GM21723 (cell line): ENCODE results near the gene TECPR2.

Source experiments
- ATAC-seq: cut with Tn5 transposase; IDR thresholded peaks from one replicate; pipeline ENCODE4 v1.9.1; 2021; ENCODE audit warnings: mild to moderate bottlenecking, moderate library complexity; ENCODE audit not compliant: unreplicated experiment

The TECPR2 gene

DNA sequence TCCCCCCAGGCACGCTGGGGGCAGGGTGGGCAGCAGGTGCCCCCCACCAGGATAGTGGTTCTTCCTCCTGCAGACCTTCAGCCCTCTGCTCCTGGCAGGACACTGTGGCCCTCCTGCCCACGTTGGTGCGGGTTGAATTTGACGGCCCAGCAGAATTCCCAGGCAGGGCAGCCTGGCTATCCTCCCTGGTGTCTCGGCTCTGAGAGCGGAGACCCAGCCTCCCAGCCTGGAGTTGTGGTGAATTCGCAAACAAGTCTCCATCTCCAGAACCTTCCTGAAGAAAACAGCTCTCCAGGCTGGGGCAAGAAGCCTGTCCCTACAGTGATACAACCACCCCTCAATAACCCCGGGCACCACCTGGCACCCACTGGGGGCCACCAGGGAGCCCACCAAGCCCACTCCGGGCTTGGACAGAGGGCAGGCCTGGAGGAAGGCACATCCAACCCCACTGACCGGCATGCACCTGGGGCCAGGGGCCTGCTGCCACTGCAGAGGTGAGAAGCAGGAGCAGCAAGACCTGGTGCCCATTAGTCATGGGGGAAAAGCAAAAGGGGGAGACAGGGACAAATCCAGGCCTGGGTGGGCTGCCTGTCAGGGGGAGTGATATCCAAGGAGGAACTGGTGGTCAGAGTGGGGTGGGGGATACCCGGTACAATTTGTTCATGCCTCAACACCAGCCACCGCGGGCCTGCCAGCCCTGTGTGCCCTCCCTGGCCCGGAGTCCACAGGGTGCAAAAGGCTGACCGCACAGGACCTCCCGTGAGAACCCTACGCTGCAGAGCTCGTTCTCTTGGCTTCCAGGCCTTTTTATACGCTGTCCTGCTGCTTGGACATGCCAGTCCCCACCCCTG, 143.3 kb downstream of the TECPR2 start:
- no peak for ATAC-seq

DNA sequence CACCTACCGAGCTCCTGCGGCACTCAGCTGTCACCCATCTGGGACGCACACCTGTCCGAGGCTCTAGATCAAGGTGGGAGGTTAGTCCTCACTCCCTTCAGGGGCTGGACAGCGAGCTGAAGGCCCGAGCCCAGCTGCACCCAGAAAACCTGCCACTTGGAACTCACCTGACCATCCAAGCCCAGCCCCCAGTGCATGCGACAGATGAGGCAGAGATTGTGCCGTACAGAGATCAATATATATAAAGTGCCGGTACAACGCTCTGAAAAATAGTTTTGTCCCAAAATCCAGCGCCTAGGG, 143.8 kb downstream of the TECPR2 start:
- ATAC-seq: no peak

DNA sequence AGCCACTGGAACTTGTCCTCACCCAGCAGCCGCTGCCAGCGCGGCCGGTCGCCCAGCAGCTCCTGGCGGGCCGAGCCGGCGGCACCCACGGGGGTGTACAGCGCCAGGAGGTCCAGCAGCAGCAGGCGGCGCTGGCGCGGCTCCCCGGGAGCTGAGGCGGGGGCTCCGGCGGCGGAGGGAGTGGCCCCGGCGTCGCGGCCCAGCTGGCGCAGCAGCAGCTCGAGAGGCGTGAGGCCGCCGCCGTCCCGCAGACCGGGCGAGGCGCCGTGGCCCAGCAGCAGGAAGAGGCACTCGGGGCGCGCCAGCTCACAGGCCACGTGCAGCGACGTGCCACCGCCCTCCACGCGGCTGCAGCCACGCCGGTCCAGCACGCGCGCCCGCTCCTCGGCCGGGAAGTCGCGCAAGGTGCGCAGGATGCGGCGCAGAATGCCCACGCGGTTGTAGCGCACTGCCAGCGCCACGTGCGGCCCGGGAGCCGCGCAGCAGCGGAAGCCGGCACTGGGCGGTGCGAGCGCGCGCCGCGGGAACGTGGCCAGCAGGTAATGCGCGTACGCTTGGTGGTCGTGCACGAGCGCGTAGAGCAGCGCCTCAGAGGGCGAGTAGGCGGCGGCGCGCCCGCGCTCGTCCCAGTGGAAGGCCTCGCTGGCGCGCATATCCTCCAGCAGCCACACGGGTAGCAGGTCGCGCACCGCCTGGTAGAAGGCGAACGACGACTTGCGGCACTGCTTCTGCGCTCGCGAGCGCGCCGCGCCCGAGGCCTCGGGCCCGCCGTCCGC, 144.5 kb downstream of the TECPR2 start:
- no peak for ATAC-seq

DNA sequence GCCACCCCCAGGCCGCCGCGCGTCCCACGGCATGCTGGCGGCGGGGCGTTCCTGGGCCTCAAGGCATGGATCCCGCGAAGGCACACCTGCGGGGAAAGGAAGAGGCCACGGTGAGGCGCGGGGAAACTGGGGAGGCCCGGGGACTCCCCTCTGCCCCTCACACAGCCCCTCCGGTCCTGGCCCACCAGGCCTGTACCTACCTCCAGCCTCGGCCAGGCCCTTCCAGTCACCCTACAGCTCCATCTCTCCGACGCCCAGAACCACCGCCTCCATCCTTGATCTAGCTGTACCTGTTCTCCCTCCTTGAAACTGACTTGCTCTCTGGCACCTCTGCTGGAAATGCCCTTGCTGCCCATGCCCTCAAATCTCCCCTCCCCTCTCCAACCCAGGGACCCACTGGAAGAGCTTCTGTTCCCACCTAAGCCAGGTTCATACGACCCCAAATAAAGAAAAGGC, 145.1 kb downstream of the TECPR2 start:
- no peak for ATAC-seq

DNA sequence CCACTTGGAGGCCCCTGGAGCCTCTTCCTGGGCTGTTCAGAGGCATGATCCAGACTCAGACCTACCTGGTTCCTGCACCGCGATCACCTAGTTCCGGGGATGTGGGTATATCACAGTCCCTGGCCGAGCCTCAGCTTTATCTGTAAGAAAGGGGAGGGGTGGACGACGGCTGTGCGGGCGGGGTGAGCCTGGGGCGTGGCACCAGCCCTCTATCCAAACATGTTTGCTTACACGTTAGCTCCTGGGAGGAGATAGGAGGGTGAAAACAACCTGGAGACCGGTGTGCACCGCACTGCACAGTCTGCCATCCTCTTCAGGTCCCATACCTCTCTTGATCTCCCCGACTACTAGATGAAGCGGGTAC, 145.7 kb downstream of the TECPR2 start:
- no peak for ATAC-seq

DNA sequence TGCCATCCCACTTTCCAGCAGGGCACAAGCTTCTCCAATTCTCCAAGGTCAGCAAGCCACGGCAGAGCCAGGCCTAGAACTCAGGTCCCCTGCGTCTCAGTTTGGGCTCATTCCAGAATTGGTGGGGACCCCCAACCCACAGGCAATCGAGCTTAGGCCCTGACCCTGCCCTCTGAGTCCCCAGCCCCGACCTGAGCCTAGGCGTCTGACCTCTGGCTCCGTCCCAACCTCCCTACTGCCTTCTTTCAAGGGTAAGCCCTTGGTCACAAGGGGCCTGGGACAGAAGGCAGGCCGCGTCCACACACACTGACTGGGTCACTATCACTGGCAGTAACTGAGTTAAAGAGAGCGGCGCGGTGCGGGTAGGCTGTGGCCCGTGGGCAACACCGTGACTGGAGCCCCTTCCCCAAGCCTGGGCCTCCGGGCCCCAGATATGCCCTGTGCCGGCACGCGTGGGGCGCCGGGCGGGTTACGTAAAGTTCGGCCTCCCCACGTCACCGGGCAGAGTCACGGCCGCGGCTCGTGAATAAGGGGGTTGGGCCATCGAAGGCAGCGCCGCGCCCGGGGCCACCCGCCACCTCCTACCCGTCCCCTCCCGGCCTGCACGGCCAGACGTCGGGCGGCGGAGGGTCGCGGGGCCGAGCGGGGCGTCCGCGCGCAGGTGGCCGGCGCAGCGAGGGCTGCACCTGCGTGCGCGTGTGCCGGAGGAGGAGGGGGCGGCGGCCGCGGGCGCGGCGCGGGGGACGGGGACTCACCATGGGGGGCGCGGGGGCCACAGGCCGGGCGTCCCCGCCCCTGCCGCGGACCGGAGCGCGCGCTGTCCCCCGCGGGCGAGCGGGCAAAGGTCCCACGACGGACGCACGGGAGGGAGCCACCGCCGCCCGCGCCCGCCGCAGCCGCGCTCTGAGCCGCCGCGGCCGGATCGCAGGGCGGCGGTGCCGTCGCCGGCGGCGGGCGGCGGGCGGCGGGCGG, 146.3 kb downstream of the TECPR2 start:
- peak; percentile 12 for ATAC-seq

DNA sequence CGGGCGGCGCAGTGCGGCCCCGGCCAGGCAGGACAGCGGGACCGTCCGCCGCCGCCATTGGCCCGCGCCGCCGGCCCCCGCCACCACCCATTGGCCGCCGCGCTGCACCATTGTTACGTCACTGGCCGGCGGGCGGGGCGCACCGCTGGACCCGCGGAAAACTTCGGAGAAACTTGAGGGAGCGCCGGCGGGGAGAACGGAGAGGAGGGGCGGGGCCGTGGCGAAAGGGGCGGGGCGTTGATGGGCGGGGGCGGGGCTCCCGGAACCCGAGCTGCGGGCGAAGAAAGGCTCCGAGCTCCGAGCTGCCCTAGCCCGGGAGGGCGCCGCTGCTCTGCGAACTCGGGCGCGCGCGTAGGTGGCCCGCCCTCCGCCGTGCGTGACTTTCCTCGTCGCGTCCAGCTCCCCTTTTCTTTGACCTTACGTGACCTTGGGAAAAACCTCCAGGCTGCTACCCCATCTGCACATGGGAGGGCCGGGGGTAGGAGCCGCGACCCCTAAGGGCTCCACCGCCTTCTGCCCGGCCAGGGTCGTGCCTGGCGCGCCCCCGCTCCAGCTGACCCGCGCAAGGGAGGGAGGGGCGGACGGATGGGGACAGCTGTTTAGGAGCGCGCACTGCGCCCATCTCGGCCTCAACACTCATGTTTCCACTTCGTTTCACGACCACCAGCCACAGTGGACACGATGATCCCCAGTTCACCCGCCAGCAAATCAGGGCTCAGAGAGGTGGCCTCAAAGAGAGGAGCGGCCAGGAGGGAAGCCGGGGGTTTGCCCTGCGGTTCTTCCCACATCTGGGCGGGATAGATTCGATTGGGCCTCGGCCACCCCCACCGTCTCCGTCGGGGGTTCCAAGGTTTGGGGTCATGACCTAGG, 147.2 kb downstream of the TECPR2 start, which contains the start of gene ANKRD9:
ANKRD9 (minus strand) TSS at position 31 of the 870 bp plus-strand sequence. CDS start 1,887 bp downstream, outside the sequence.
- peak; percentile 78 for ATAC-seq

DNA sequence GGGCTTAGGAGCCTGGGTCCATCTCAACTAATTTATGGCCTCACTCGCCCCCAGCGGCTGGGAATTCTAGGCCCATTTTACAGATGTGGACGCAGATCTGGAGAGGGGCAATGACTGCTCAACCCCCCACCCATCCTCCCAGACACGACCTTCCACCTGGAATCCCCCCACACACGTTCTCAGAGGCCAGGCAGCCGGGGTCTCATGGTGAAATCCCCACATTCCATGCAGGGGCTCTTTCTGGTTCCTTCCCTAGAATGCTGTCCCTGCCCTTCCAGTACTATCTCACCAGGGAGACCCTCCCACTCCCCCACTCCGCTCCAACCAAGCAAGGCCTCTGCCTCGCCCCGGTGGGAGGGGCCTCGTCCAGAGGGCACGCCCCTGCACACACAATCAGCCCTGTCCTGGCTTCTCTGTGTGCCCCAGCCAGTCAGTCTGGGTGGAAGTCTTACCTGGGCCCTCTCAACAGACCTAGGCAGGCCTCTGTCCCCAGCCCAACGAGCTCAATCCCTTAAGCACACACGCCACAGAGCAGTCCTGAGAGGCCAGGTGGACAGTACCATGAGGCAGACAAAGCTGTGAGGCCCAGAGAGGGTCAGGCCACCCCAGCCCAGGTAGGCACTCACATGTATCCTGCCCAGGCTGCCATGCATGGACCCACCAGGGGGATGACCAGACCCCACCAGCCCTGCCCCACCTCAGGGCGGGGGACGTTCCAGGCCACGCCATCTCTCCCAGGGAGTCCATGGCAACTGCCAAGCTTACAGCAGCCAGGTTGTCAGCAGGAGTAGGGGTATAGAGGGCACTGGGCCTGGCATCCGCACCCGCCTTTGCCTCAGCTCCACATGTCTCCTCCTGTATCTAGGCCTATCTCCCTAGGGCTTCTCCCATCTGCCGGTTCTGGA, 148.1 kb downstream of the TECPR2 start:
- ATAC-seq: no peak

DNA sequence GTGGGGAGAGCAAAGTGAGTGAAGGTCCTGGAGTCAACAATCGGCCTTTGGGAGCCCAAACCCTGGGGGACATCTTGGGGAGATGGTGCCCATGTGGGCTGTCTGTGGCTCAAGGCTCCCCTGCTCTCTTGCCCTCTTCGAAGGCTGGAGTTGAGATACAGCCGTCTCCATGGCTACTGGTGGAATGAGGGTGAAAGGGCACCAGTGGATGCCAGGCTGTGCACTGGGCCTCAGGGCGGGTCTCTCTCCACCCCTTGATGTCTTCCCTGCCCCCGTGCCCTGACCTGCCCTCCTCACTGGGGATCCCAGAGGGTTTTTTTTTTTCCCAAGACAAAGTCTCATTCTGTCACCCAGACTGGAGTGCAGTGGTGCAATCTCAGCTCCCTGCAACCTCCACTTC, 148.8 kb downstream of the TECPR2 start:
- no peak for ATAC-seq

DNA sequence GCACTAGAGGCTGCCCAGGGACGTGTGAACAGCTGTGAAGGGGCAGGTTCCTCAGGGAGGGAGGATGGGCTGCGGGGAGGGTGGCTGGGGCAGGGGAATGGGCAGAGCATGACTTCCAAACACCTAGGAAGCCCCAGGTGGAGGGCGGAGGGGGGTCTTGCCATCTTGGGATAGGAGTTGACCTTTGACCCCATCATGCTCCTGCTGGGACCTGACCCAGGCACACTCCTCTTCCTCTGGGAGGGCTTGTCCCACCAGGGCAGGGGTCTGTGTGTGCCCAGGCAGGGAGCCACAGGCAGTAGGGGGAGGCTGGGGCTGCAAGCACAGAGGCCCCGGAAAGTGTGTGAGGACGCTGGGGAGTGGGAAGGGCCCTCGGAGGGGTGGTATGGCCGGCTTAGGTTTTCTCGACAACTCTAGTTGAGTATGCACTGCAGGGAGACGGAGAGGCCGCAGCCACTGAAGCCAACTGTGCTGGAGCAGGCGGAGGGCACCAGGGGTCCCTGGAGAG, 150.1 kb downstream of the TECPR2 start:
- no peak for ATAC-seq

DNA sequence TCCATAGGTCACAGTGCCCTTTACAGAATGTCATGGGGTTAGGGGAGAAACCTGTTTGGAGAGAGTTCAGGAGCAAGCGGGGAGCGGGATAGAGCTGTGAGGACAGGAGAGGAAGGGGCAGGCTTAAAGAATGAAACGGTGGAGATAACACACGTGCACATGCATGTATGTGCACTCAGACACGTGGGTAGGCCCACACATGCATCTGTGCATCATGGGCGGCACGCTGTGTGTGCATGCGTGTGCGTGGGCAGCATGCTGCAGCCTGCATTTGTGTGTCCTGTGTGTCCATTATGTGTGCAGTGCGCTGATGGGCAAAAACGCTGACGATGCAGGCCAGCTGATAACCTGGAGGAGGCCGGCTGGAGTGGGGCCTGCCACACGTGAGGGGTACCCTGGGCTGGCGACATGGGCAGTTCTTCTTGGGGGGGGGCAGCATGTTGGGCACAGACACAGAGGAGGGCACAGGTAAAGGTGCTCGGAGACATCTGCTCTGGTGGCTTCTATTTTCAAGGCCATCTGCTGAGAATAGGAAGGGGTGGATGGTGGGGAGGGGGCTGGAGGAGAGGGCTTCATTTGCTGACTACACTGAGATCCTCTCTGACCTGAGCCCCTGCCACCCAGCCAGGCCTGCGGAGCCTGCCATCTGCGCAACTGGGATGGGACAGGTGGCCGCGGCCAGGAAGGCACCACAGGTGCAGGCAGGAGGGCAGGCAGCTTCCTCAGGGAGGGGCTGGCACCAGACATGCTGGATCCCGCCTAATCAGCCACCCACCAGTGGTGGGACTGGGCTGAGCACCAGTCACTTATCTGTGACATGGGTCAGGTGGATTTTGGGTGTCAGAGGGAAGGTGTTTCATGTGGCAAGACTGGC, 151.4 kb downstream of the TECPR2 start:
- ATAC-seq: no peak

DNA sequence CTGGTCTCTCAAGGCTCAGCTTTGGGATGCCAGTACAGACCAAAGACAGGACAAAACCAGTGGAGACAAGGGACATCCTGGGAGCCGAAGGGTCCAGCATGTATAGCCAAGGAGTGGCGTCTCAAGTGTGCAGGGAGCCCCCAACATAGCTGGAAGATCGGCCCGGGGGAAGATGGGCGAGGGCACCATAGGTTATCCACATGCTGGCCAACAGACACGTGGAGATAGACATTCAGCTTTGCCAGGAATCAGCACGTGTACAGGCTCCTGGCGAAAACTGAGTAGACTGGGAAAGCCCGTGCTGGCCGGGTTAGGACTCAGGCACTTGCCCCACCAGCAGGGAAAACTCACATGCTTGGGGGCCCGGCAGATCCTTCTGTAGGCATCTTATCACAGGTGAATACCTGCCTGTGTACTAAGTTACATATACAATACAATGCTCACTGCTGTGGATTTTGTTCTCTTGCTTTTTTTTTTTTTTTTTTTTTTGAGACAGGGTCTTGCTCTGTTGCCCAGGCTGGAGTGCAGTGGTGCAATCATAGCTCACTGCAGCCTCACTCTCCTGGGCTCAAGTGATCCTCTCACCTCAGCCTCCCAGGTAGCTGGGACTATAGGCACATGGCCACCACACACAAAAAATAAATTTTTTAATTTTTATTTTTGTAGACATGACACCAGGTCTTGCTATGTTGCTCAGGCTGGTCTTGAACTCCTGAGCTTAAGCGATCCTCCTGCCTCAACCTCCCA, 152.4 kb downstream of the TECPR2 start:
- no peak for ATAC-seq

DNA sequence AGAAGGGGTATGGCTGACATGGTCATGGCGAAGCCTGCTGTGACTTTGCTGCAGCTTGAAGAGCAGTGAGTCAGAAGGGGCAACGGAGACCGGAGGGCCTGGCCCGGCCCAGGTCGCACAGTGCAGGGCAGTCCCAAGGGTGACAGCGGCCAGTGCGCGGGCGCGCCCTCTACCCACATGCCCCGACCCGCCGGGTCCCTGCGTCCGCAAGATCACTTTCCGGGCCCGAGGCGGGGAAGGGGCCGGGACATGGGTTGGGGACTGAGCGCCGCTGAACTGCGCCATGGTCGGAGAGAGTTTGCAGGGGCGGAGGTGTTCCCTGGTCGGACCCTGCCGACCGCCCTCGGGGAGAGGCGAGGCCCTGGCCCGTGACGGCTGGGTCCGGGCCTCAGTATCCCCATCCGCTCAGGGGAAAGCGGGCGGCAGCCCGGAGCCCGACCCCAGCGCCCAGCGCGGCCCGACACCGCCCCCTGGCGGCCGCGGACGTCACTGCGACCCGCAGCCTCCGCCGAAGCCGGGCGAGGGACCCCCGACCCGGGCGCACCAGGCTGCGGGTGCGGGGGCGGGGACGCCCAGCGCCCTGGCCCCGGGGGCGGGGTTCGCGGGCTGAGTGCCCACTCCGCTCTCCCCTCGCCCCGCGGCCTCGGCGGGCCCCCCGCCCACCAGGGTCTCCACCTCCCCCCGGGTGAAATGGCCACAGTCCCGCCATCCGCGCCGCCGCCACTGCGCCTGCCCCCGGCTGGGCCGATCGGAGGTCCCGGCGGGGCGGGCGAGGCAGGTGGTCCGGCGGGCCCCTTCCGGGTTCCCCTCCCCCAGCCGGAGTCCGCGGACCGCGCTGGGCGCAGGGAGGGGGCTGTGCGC, 154.0 kb downstream of the TECPR2 start:
- peak; percentile 67 for ATAC-seq

DNA sequence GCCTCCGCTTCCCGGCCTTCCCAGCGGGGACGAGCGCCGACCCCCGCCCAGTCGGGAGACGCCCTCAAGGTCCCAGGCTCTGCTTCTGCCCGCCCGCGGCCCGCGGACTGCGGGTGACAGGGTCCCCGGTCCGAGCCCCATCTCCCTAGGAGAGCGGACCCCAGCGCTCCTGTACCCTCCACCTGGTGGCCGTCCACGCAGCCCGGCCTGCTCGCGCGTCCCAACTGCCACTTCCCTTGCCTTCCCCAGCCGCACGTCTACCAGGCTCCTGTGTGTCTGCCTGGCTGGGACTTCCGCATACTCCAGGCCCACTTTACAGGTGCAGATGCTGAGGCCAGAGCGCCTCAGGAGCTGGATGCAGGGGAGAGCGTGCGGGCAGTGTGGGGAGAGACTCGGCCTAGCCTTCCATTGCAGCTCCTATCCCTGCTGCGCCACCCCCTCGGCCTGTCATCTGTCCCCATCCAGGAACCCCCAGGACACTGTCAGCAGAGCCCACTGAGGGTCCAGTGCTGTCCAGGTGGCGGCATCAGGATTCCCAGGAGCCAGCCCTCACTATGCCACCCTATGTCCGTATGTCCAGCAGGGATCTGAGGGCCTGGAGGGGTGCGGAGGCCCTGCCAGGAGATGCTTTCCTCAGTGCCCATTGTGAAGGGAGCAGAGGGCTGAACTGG, 154.8 kb downstream of the TECPR2 start:
- ATAC-seq: no peak

DNA sequence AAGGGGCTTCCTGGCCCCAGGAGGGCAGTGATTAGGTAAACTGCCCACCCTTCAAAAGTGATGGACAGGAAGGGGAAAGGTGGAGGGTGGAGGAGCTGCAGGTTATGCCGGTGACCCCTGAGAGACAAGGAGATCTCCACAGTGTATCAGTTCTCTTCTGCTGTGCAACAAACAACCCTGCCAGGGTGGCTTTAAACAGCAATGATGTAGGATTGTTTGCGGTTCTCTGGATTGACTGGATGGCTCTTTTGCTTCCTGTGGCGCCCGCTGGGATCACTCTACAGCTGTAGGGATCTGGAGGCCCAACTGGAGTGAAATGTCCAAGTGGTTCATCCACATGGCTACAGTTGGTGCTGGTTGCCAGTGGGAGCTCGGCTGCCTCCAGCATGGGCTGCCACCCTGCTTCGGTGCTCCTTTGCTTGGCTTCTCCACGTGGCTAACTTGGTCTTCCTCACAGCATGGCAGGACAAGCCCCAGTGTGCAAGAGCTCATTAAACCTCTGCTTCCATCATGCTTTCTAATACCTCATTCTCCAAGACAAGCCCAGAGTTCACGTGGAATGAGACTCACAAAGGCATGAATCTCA, 155.4 kb downstream of the TECPR2 start:
- no peak for ATAC-seq
